ENCODE measurements around the gene ZNF346. TPM values are rescaled to one million over a fixed set of nuclear protein-coding genes. Genes with fewer than 3 reads are reported as not detected.

The ZNF346 gene
- total RNA-seq, 1 experiment from 2014 or later, result 27.3 TPM

- POLR2A ChIA-PET (ENCODE audit: low non-redundant PET), result no interaction called here
- Histone ChIP-seq H3K27me3 (replicated peaks; ENCODE audit: insufficient read depth, low read depth, low read length, poor library complexity) (no peaks in the 10 kb centered on the region), H3K4me3 (ENCODE audit: low read depth, low read length, poor library complexity, severe bottlenecking) (no peak overlapping the region), H3K27ac (ENCODE audit: low read depth, low read length, poor library complexity, severe bottlenecking) (no peak overlapping the region), H3K9me3 (ENCODE audit: low read depth, low read length, poor library complexity, severe bottlenecking) (no peaks in the 10 kb centered on the region), H3K4me1 (ENCODE audit: insufficient read depth, low read length, poor library complexity, severe bottlenecking) (no peaks in the 10 kb centered on the region), H3K36me3 (ENCODE audit: insufficient read depth, low read length, poor library complexity, severe bottlenecking) (no peaks in the 10 kb centered on the region)
- CTCF ChIA-PET, result interaction anchor here (0.5 to 1.4 kb wide), 8 partner anchors 14 to 487 kb away, joined by 3 to 15 read pairs (median 4); partner anchors contain the start of gene FGFR4
- DNase-seq (ENCODE audit: low spot score), result peak; percentile 86
- TF ChIP-seq CTCF (conservative IDR thresholded peaks at IDR 0.05; ENCODE audit: low read depth, low read length) (peak; percentile 86), EZH2 (IDR thresholded peaks at IDR 0.05; ENCODE audit: borderline replicate concordance, low read depth, low read length, poor library complexity, severe bottlenecking) (no peak)
- no TSS peak for BruUV-seq (replicated peaks)
- intact Hi-C loops (cut with micrococcal nuclease; ENCODE audit: unreplicated experiment), result no loop called here
Measured at GRCh38 chr5:177071666-177072385, 49.3 kb downstream of the ZNF346 start.

GRCh38 chr5:177077335-177077734, 54.8 kb downstream of the ZNF346 start:
- no TSS peak for BruUV-seq (replicated peaks)
- H3K4me1 ChIP-seq (ENCODE audit: insufficient read depth, low read length, poor library complexity, severe bottlenecking), result no peaks in the 10 kb centered on the region
- H3K27me3 ChIP-seq (replicated peaks; ENCODE audit: insufficient read depth, low read depth, low read length, poor library complexity), result no peaks in the 10 kb centered on the region
- CTCF ChIA-PET, result no interaction called here
- H3K4me3 ChIP-seq (ENCODE audit: low read depth, low read length, poor library complexity, severe bottlenecking), result no peak overlapping the region
- no peak for TF ChIP-seq EZH2 (IDR thresholded peaks at IDR 0.05; ENCODE audit: borderline replicate concordance, low read depth, low read length, poor library complexity, severe bottlenecking)
- no peak for TF ChIP-seq CTCF (conservative IDR thresholded peaks at IDR 0.05; ENCODE audit: low read depth, low read length)
- H3K9me3 ChIP-seq (ENCODE audit: low read depth, low read length, poor library complexity, severe bottlenecking), result no peaks in the 10 kb centered on the region
- intact Hi-C loops (cut with micrococcal nuclease; ENCODE audit: unreplicated experiment), result no loop called here
- H3K36me3 ChIP-seq (ENCODE audit: insufficient read depth, low read length, poor library complexity, severe bottlenecking), result no peaks in the 10 kb centered on the region
- POLR2A ChIA-PET (ENCODE audit: low non-redundant PET), result no interaction called here
- peak; percentile 22 for DNase-seq (ENCODE audit: low spot score)
- H3K27ac ChIP-seq (ENCODE audit: low read depth, low read length, poor library complexity, severe bottlenecking), result no peak overlapping the region

- Histone ChIP-seq H3K9me3 (ENCODE audit: low read depth, low read length, poor library complexity, severe bottlenecking) (no peaks in the 10 kb centered on the region), H3K4me1 (ENCODE audit: insufficient read depth, low read length, poor library complexity, severe bottlenecking) (no peaks in the 10 kb centered on the region), H3K4me3 (ENCODE audit: low read depth, low read length, poor library complexity, severe bottlenecking) (no peak overlapping the region), H3K36me3 (ENCODE audit: insufficient read depth, low read length, poor library complexity, severe bottlenecking) (no peaks in the 10 kb centered on the region), H3K27ac (ENCODE audit: low read depth, low read length, poor library complexity, severe bottlenecking) (no peak overlapping the region), H3K27me3 (replicated peaks; ENCODE audit: insufficient read depth, low read depth, low read length, poor library complexity) (no peaks in the 10 kb centered on the region)
- no peak for TF ChIP-seq EZH2 (IDR thresholded peaks at IDR 0.05; ENCODE audit: borderline replicate concordance, low read depth, low read length, poor library complexity, severe bottlenecking)
- TF ChIP-seq CTCF (conservative IDR thresholded peaks at IDR 0.05; ENCODE audit: low read depth, low read length), result no peak
- BruUV-seq (replicated peaks), result no TSS peak
- intact Hi-C loops (cut with micrococcal nuclease; ENCODE audit: unreplicated experiment), result no loop called here
- ChIA-PET CTCF (no interaction called here), POLR2A (ENCODE audit: low non-redundant PET) (no interaction called here)
- no peak for DNase-seq (ENCODE audit: low spot score)
Measured at GRCh38 chr5:177079606-177080005, 57.1 kb downstream of the ZNF346 start.

Data from A673 (cell line).